HepG2 (cell line): ENCODE results near the gene PGA4. TPM values are rescaled to one million over a fixed set of nuclear protein-coding genes. Genes with fewer than 3 reads are reported as not detected.

Source experiments
- ATAC-seq: fragments of 200-7000 bp; cut with Tn5 transposase; 3 replicates; pipeline ENCODE4 v1.9.1; 2020; ENCODE audit warnings: mild to moderate bottlenecking, moderate library complexity
- BruUV-seq: library from RNA; stranded (reverse); fragments of 400-500 nt; replicated peaks from 2 replicates; lab custom pipeline; 2021; lab: Mats Ljungman, UMichigan
- CTCF ChIA-PET: fragments of 300-600 bp; formaldehyde crosslinking; extraction: SDS; loops from one replicate; lab custom pipeline; 2021; ENCODE audit warnings: low total read pairs, inconsistent platforms, low intra/inter-chr PET ratio; lab: Yijun Ruan, JAX
- POLR2A ChIA-PET: fragments of 350-600 bp; sonication (Branson Sonifier 250); formaldehyde crosslinking; loops from one replicate; lab custom pipeline; 2020; ENCODE audit warnings: antibody characterized with exemption, inconsistent platforms; lab: Yijun Ruan, JAX
- DNase-seq: peaks from one replicate; pipeline ENCODE4 v3.0.0-alpha.2; 2015; ENCODE audit warnings: low spot score
- FAIRE-seq: peaks from 3 replicates; lab custom pipeline; 2011; peaks lifted over from hg19 to GRCh38; lab: Jason Lieb, UNC
- H2AFZ ChIP-seq: one replicate; pipeline ENCODE4 v1.6.1; 2011; ENCODE audit warnings: low read length, inconsistent platforms
- H3K27ac ChIP-seq: fragments of 300-600 bp; 3 replicates; pipeline ENCODE4 v1.8.0; 2011; ENCODE audit warnings: mixed run types, mild to moderate bottlenecking, mixed read lengths, low read length, inconsistent platforms; ENCODE audit not compliant: insufficient read depth; ENCODE audit errors: extremely low read length
- H3K27me3 ChIP-seq, 2 experiments: fragments of 200-600 bp in 1 of 2; 2 replicates in 1 of 2; 3 replicates in 1 of 2; pipeline versions ENCODE4 v1.6.0 to v1.8.0; 2011; ENCODE audit warnings: low read length in 2 of 2, mild to moderate bottlenecking in 2 of 2, moderate library complexity in 2 of 2, inconsistent platforms in 1 of 2; ENCODE audit not compliant: insufficient read depth in 2 of 2, control insufficient read depth in 1 of 2
- H3K36me3 ChIP-seq, 2 experiments: fragments of 200-600 bp in 1 of 2; replicated peaks in 1 of 2; 2 replicates in 1 of 2; 3 replicates in 1 of 2; pipeline versions ENCODE4 v1.5.1 to v1.8.0; 2011; ENCODE audit warnings: low read length in 2 of 2, inconsistent platforms in 1 of 2; ENCODE audit not compliant: insufficient read depth in 2 of 2, control insufficient read depth in 1 of 2
- H3K4me1 ChIP-seq: 2 replicates; pipeline ENCODE4 v1.5.1; 2012; ENCODE audit warnings: low read length, inconsistent platforms; ENCODE audit not compliant: insufficient read depth
- H3K4me2 ChIP-seq: 2 replicates; pipeline ENCODE4 v1.6.0; 2011; ENCODE audit warnings: low read depth, low read length, inconsistent platforms
- H3K4me3 ChIP-seq, 3 experiments: fragments of 200-600 bp in 1 of 3; sonication (generic), shearing (Covaris generic) in 1 of 3; replicated peaks in 1 of 3; 2 replicates each; pipeline ENCODE4 v1.5.1; 2011 to 2016; ENCODE audit warnings: low read length in 3 of 3, inconsistent platforms in 2 of 3, low read depth in 2 of 3, mild to moderate bottlenecking in 2 of 3, control low read depth in 1 of 3, mixed read lengths in 1 of 3; ENCODE audit not compliant: insufficient read depth in 1 of 3
- H3K79me2 ChIP-seq: one replicate; pipeline ENCODE4 v1.6.1; 2011; ENCODE audit warnings: low read length, inconsistent platforms; ENCODE audit not compliant: insufficient read depth
- H3K9ac ChIP-seq: 2 replicates; pipeline ENCODE4 v1.6.0; 2011; ENCODE audit warnings: mild to moderate bottlenecking, low read depth, low read length, inconsistent platforms; ENCODE audit not compliant: insufficient read depth
- H3K9me3 ChIP-seq: 2 replicates; pipeline ENCODE4 v1.5.1; 2012; ENCODE audit warnings: mild to moderate bottlenecking, low read length
- H4K20me1 ChIP-seq: 2 replicates; pipeline ENCODE4 v1.6.0; 2011; ENCODE audit warnings: inconsistent platforms, mild to moderate bottlenecking, low read length, moderate library complexity; ENCODE audit not compliant: insufficient read depth
- RBM22 ChIP-seq: fragments of 200-400 bp; formaldehyde crosslinking; optimal IDR thresholded peaks from 2 replicates; pipeline ENCODE3; 2017; ENCODE audit warnings: mild to moderate bottlenecking, low read length, moderate library complexity
- SMAD3 ChIP-seq: sonication (generic); formaldehyde crosslinking; IDR thresholded peaks from 2 replicates; pipeline ENCODE4 v1.4.0; 2020; ENCODE audit warnings: missing genetic modification reagents
- ZKSCAN1 ChIP-seq: fragments of 150-350 bp; IDR thresholded peaks from 2 replicates; pipeline ENCODE4 v1.6.1; 2014; ENCODE audit warnings: low read length
- ZNF296 ChIP-seq: sonication (generic); formaldehyde crosslinking; conservative IDR thresholded peaks from 2 replicates; pipeline ENCODE4 v1.5.0; 2020; ENCODE audit warnings: mild to moderate bottlenecking, missing genetic modification reagents
- ZNF629 ChIP-seq: sonication (generic); formaldehyde crosslinking; conservative IDR thresholded peaks from 2 replicates; pipeline ENCODE4 v1.5.0; 2020; ENCODE audit warnings: missing genetic modification reagents
- ZSCAN30 ChIP-seq: sonication (generic); formaldehyde crosslinking; IDR thresholded peaks from 2 replicates; pipeline ENCODE4 v1.5.0; 2020; ENCODE audit warnings: mild to moderate bottlenecking, missing genetic modification reagents
- WGBS: methylation state at CpG from one replicate; pipeline ENCODE4 v1.1.6; 2017; ENCODE audit warnings: low lambda C conversion rate; 5-methylcytosine and 5-hydroxymethylcytosine counted together
- in situ Hi-C: cut with HindIII; loops from 2 replicates; pipeline ENCODE4 v1.10.0; 2017; ENCODE audit warnings: low pct_unique_long_range_greater_than_20kb; ENCODE audit not compliant: extremely low pct_ligation_motif_present
- intact Hi-C: fragments of 100-400 bp; cut with micrococcal nuclease; formaldehyde crosslinking; loops from one replicate; pipeline ENCODE4 v1.10.0; 2022; ENCODE audit not compliant: unreplicated experiment
- polyA plus RNA-seq, 8 experiments: library from polyadenylated mRNA; depleted of rRNA in 3 of 8; stranded (reverse) in 7 of 8; unstranded in 1 of 8; fragments of >200 nt; fragmentation: Illumina TruSeq in 4 of 8; extraction: Trizol in 4 of 8; gene quantifications; 2 replicates each; pipeline versions ENCODE4 v1.2.1 to v1.2.3, GENCODE V29; 2011 to 2016; ENCODE audit warnings: low read depth in 4 of 8, missing spikeins in 1 of 8, mixed read lengths in 1 of 8; ENCODE audit not compliant: insufficient read depth in 1 of 8
- total RNA-seq, 5 experiments: library from RNA; depleted of rRNA; stranded (reverse); fragments of >200 nt; fragmentation: Illumina TruSeq; extraction: Trizol; gene quantifications; 2 replicates each; pipeline ENCODE4 v1.2.3, GENCODE V29; 2016; ENCODE audit warnings: low read depth in 1 of 5

The PGA4 gene
- total and polyA plus RNA-seq, 2 of the 13 experiments (the other 11 are each of a cell fraction or from before 2014, with no cell fraction given) = not detected

GRCh38 chr11:61274084-61274483 is 51.9 kb downstream of the PGA4 start:
- BruUV-seq = no TSS peak
- ATAC-seq = no peak; the same call in 1 of the 3 replicates
- intact Hi-C loops = no loop called here
- H3K4me1 ChIP-seq = peaks cover 5% of the 10 kb centered on the region
- peaks cover 5% of the 10 kb centered on the region; the same call in 1 of the 2 replicates for H4K20me1 ChIP-seq
- no peak for FAIRE-seq
- TF ChIP-seq RBM22 (peak; percentile 8), ZSCAN30 (CRISPR knock-in tag) (no peak), ZKSCAN1 (0 out of 2 replicates have a peak, but pooled peaks have one; percentile 58)
- TF ChIP-seq, all 625 proteins: peak for 2
- H3K4me3 ChIP-seq = no peak overlapping the region
- H3K36me3 ChIP-seq = peaks cover 42 to 73% of the 10 kb centered on the region in 2 experiments
- ChIA-PET POLR2A (no interaction called here), CTCF (no interaction called here)
- in situ Hi-C loops = no loop called here
- DNase-seq = no peak
- no peak overlapping the region for H3K4me2 ChIP-seq
- H3K27me3 ChIP-seq = no peaks in the 10 kb centered on the region
- no peak overlapping the region for H3K9ac ChIP-seq
- no peak overlapping the region for H3K27ac ChIP-seq
- no peak overlapping the region for H2AFZ ChIP-seq
- no peaks in the 10 kb centered on the region for H3K79me2 ChIP-seq
- no peaks in the 10 kb centered on the region for H3K9me3 ChIP-seq
- WGBS = 93% methylated on average over 4 of the region's 4 CpGs

GRCh38 chr11:61275191-61275590 is 53.0 kb downstream of the PGA4 start:
- Histone ChIP-seq H3K4me2 (no peak overlapping the region), H3K27ac (no peak overlapping the region), H3K4me1 (no peaks in the 10 kb centered on the region), H3K27me3 (no peaks in the 10 kb centered on the region), H3K79me2 (no peaks in the 10 kb centered on the region), H3K9ac (no peak overlapping the region), H3K9me3 (no peaks in the 10 kb centered on the region), H3K36me3 (peaks cover 45 to 83% of the 10 kb centered on the region in 2 experiments), H4K20me1 (peaks cover 5% of the 10 kb centered on the region; the same call in 1 of the 2 replicates), H2AFZ (no peak overlapping the region), H3K4me3 (no peak overlapping the region)
- no peak for ATAC-seq
- DNase-seq = no peak
- FAIRE-seq = no peak
- intact Hi-C loops (no loop called here), in situ Hi-C loops (no loop called here)
- 96% methylated on average over 4 of the region's 4 CpGs for WGBS
- TF ChIP-seq SMAD3 = no peak
- TF ChIP-seq ZNF296 (CRISPR knock-in tag) = no peak
- peak; percentile 76 for TF ChIP-seq ZNF629 (CRISPR knock-in tag)
- ChIA-PET POLR2A (no interaction called here), CTCF (no interaction called here)
- BruUV-seq = no TSS peak
